ENCODE results near the gene SLAIN1. TPM values are rescaled to one million over a fixed set of nuclear protein-coding genes. Genes with fewer than 3 reads are reported as not detected.

SLAIN1 gene
- total and polyA plus RNA-seq, 2 of the 8 experiments (the other 6 are each of a cell fraction or from before 2014, with no cell fraction given), result 35.0 to 37.7 TPM

- no peak for TF ChIP-seq SP1 (IDR thresholded peaks at IDR 0.05; ENCODE audit: low read depth, low read length)
- no peak for TF ChIP-seq TCF12 (IDR thresholded peaks at IDR 0.05; ENCODE audit: low read depth, low read length)
- TF ChIP-seq SRF (IDR thresholded peaks at IDR 0.05; ENCODE audit: low read depth, low read length), result no peak
- TF ChIP-seq NRF1 (IDR thresholded peaks at IDR 0.05; ENCODE audit: low read depth, low read length), result no peak
- TF ChIP-seq GTF2F1 (IDR thresholded peaks at IDR 0.05; ENCODE audit: borderline replicate concordance, low read depth, low read length), result no peak
- no peak for TF ChIP-seq POLR2A (IDR thresholded peaks at IDR 0.05; ENCODE audit: control extremely low read depth in 1 of 2, low read depth in 2 of 2, low read length in 2 of 2)
Measured at GRCh38 chr13:77724092-77724491, 26.6 kb downstream of the SLAIN1 start (continued).

Measured in H1 (cell line).